Measurements from ENCODE around the gene PSD.

PSD gene

GRCh38 chr10:102375867-102376266, 42.7 kb downstream of the PSD start:
- H3K36me3 ChIP-seq (ENCODE audit: control insufficient read depth in 2 of 2, insufficient read depth in 2 of 2, low read length in 2 of 2), result peaks cover 56 to 83% of the 10 kb centered on the region in 2 donors
- no peak overlapping the region for H3K4me3 ChIP-seq (ENCODE audit: low read length in 2 of 2)
- no peaks in the 10 kb centered on the region for H3K27me3 ChIP-seq (ENCODE audit: control insufficient read depth in 2 of 2, insufficient read depth in 2 of 2, low read length in 2 of 2)
- no peaks in the 10 kb centered on the region for H3K4me1 ChIP-seq (ENCODE audit: control insufficient read depth in 2 of 2, insufficient read depth in 2 of 2, low read length in 2 of 2)
- no peak overlapping the region for H3K9ac ChIP-seq (ENCODE audit: low read depth in 1 of 2, low read length in 2 of 2)
- H3K9me3 ChIP-seq (ENCODE audit: control insufficient read depth in 2 of 2, low read length in 2 of 2), result no peaks in the 10 kb centered on the region
- H3K27ac ChIP-seq (ENCODE audit: low read depth in 2 of 2, low read length in 2 of 2), result no peak overlapping the region

GRCh38 chr10:102375250-102375649, 43.3 kb downstream of the PSD start:
- Histone ChIP-seq H3K9ac (ENCODE audit: low read depth in 1 of 2, low read length in 2 of 2) (no peak overlapping the region), H3K36me3 (ENCODE audit: control insufficient read depth in 2 of 2, insufficient read depth in 2 of 2, low read length in 2 of 2) (peaks cover 59 to 83% of the 10 kb centered on the region in 2 donors), H3K4me1 (ENCODE audit: control insufficient read depth in 2 of 2, insufficient read depth in 2 of 2, low read length in 2 of 2) (no peaks in the 10 kb centered on the region), H3K4me3 (ENCODE audit: low read length in 2 of 2) (no peak overlapping the region), H3K27me3 (ENCODE audit: control insufficient read depth in 2 of 2, insufficient read depth in 2 of 2, low read length in 2 of 2) (no peaks in the 10 kb centered on the region), H3K27ac (ENCODE audit: low read depth in 2 of 2, low read length in 2 of 2) (no peak overlapping the region), H3K9me3 (ENCODE audit: control insufficient read depth in 2 of 2, low read length in 2 of 2) (no peaks in the 10 kb centered on the region)

DNA sequence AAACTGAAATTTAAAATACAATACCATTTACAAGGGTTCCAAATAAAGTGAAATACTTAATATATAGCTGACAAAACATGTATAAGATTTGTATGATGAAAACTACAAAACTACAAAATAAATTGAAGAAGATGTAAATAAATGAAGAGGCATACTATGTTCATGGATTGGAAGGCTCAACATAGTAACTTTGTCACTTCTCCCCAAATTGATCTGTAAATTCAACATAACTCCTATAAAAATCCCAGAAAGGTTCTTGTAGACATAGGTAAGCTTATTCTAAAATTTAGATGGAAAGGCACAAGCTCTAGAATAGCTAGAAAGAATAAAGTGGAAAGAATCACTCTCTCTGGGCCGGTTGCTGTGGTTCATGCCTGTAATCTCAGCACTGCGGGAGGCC, 47.3 kb downstream of the PSD start:
- Histone ChIP-seq H3K4me1 (ENCODE audit: control insufficient read depth in 2 of 2, insufficient read depth in 2 of 2, low read length in 2 of 2) (no peaks in the 10 kb centered on the region), H3K4me3 (ENCODE audit: low read length in 2 of 2) (no peak overlapping the region), H3K27ac (ENCODE audit: low read depth in 2 of 2, low read length in 2 of 2) (no peak overlapping the region), H3K9me3 (ENCODE audit: control insufficient read depth in 2 of 2, low read length in 2 of 2) (no peaks in the 10 kb centered on the region), H3K9ac (ENCODE audit: low read depth in 1 of 2, low read length in 2 of 2) (no peak overlapping the region), H3K36me3 (ENCODE audit: control insufficient read depth in 2 of 2, insufficient read depth in 2 of 2, low read length in 2 of 2) (peaks cover 64 to 91% of the 10 kb centered on the region in 2 donors), H3K27me3 (ENCODE audit: control insufficient read depth in 2 of 2, insufficient read depth in 2 of 2, low read length in 2 of 2) (no peaks in the 10 kb centered on the region)

DNA sequence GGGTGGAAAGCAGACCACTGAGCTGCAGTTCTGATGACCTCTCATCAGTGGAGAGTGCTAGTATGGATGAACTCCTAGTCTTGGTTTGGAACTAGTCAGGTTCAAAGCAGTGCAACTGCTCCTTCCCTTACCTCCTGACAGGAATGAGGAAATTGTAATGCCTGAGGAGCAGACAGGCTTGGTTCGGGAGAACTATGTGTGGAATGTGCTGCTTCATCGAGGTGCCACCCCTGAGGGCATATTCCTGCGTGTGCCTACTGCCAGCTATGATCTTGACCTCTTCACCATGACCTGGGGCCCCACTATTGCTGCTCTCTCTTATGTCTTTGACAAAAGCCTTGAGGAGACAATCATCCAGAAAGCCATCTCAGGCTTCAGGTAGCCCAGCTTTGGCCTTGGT, 50.5 kb downstream of the PSD start:
- H3K9ac ChIP-seq (ENCODE audit: low read depth in 1 of 2, low read length in 2 of 2), result no peak overlapping the region
- H3K36me3 ChIP-seq (ENCODE audit: control insufficient read depth in 2 of 2, insufficient read depth in 2 of 2, low read length in 2 of 2), result peaks cover 73 to 89% of the 10 kb centered on the region in 2 donors
- no peaks in the 10 kb centered on the region for H3K4me1 ChIP-seq (ENCODE audit: control insufficient read depth in 2 of 2, insufficient read depth in 2 of 2, low read length in 2 of 2)
- H3K9me3 ChIP-seq (ENCODE audit: control insufficient read depth in 2 of 2, low read length in 2 of 2), result no peaks in the 10 kb centered on the region
- H3K4me3 ChIP-seq (ENCODE audit: low read length in 2 of 2), result no peak overlapping the region
- H3K27me3 ChIP-seq (ENCODE audit: control insufficient read depth in 2 of 2, insufficient read depth in 2 of 2, low read length in 2 of 2), result no peaks in the 10 kb centered on the region
- H3K27ac ChIP-seq (ENCODE audit: low read depth in 2 of 2, low read length in 2 of 2), result no peak overlapping the region

GRCh38 chr10:102367441-102367840, 51.1 kb downstream of the PSD start:
- Histone ChIP-seq H3K27ac (ENCODE audit: low read depth in 2 of 2, low read length in 2 of 2) (no peak overlapping the region), H3K4me3 (ENCODE audit: low read length in 2 of 2) (no peak overlapping the region), H3K9me3 (ENCODE audit: control insufficient read depth in 2 of 2, low read length in 2 of 2) (no peaks in the 10 kb centered on the region), H3K27me3 (ENCODE audit: control insufficient read depth in 2 of 2, insufficient read depth in 2 of 2, low read length in 2 of 2) (no peaks in the 10 kb centered on the region), H3K9ac (ENCODE audit: low read depth in 1 of 2, low read length in 2 of 2) (no peak overlapping the region), H3K4me1 (ENCODE audit: control insufficient read depth in 2 of 2, insufficient read depth in 2 of 2, low read length in 2 of 2) (no peaks in the 10 kb centered on the region), H3K36me3 (ENCODE audit: control insufficient read depth in 2 of 2, insufficient read depth in 2 of 2, low read length in 2 of 2) (peaks cover 77 to 90% of the 10 kb centered on the region in 2 donors)

DNA sequence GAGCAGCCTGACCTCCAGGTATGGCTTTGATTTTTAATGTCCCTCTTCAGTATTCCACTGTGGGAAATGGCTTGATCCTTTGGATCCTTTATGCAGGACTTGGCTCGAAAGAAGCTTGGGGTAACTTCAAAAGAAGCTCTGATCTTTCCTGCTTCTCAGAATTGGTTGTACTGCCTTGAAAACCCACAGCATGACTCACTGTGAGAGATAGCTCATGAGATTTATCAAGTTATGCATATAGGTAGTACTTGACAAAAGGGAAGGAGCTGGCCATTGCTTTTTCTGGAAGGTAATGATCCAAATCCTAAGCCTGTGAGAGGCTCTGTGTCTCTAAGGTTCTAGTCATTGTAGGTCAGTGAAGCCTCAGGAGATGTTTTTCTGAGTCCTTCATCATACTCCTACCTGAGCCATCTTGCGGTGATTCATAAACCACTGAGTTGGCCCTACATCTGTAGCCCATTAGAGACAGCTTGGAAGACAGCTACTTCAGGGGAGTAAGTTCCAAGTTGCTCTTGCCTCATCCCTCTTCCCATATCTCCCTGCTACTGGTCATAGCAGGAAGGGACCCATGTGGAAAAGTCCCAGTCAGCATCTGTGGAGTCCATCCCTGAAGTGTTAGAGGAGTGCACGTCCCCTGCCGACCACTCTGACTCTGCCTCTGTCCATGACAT, 59.7 kb downstream of the PSD start:
- Histone ChIP-seq H3K27me3 (ENCODE audit: control insufficient read depth in 2 of 2, insufficient read depth in 2 of 2, low read length in 2 of 2) (no peaks in the 10 kb centered on the region), H3K4me3 (ENCODE audit: low read length in 2 of 2) (no peak overlapping the region), H3K9ac (ENCODE audit: low read depth in 1 of 2, low read length in 2 of 2) (no peak overlapping the region), H3K36me3 (ENCODE audit: control insufficient read depth in 2 of 2, insufficient read depth in 2 of 2, low read length in 2 of 2) (peaks cover 77 to 82% of the 10 kb centered on the region in 2 donors), H3K4me1 (ENCODE audit: control insufficient read depth in 2 of 2, insufficient read depth in 2 of 2, low read length in 2 of 2) (no peaks in the 10 kb centered on the region), H3K9me3 (ENCODE audit: control insufficient read depth in 2 of 2, low read length in 2 of 2) (no peaks in the 10 kb centered on the region), H3K27ac (ENCODE audit: low read depth in 2 of 2, low read length in 2 of 2) (no peak overlapping the region)

GRCh38 chr10:102354451-102354850, 64.1 kb downstream of the PSD start:
- Histone ChIP-seq H3K4me1 (ENCODE audit: control insufficient read depth in 2 of 2, insufficient read depth in 2 of 2, low read length in 2 of 2) (no peaks in the 10 kb centered on the region), H3K9me3 (ENCODE audit: control insufficient read depth in 2 of 2, low read length in 2 of 2) (no peaks in the 10 kb centered on the region), H3K27ac (ENCODE audit: low read depth in 2 of 2, low read length in 2 of 2) (no peak overlapping the region), H3K36me3 (ENCODE audit: control insufficient read depth in 2 of 2, insufficient read depth in 2 of 2, low read length in 2 of 2) (peaks cover 72% of the 10 kb centered on the region in 2 donors), H3K27me3 (ENCODE audit: control insufficient read depth in 2 of 2, insufficient read depth in 2 of 2, low read length in 2 of 2) (no peaks in the 10 kb centered on the region), H3K4me3 (ENCODE audit: low read length in 2 of 2) (no peak overlapping the region), H3K9ac (ENCODE audit: low read depth in 1 of 2, low read length in 2 of 2) (no peak overlapping the region)
